Measurements from ENCODE around the gene DUSP15. TPM values are rescaled to one million over a fixed set of nuclear protein-coding genes. Genes with fewer than 3 reads are reported as not detected.
"Not testable (repeated sequence)": the region's sequence is repeated elsewhere in the genome, so short reads cannot be mapped to it uniquely, and the experiment has no call there.

Gene DUSP15, protein sequence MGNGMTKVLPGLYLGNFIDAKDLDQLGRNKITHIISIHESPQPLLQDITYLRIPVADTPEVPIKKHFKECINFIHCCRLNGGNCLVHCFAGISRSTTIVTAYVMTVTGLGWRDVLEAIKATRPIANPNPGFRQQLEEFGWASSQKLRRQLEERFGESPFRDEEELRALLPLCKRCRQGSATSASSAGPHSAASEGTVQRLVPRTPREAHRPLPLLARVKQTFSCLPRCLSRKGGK
- 1 to 10 TPM; 1.2 to 3.4 (median 2.2) TPM for polyA plus RNA-seq (ENCODE audit: insufficient read length in 10 of 10)
- long read RNA-seq, donor 1, partial matches to known transcripts: 0 of 1 reads
- long read RNA-seq, donor 1, other reads (novel, unspliced or antisense): 0 of 1 reads
- long read RNA-seq, donor 2, partial matches to known transcripts: 0 of 1 reads
- long read RNA-seq, donor 2, other reads (novel, unspliced or antisense): 0 of 1 reads
- long read RNA-seq, donor 3: 0 reads
- long read RNA-seq, donor 4: 0 reads
- long read RNA-seq, donor 5, partial matches to known transcripts: 0 of 2 reads
- long read RNA-seq, donor 5, other reads (novel, unspliced or antisense): 0 of 2 reads
- long read RNA-seq, donor 6, partial matches to known transcripts: 0 of 2 reads
- long read RNA-seq, donor 6, other reads (novel, unspliced or antisense): 0 of 2 reads
- long read RNA-seq, donor 7, partial matches to known transcripts: 0 of 2 reads
- long read RNA-seq, donor 7, other reads (novel, unspliced or antisense): 0 of 2 reads
- long read RNA-seq, donor 8: 0 reads
- long read RNA-seq, donor 9: 0 reads

DNA sequence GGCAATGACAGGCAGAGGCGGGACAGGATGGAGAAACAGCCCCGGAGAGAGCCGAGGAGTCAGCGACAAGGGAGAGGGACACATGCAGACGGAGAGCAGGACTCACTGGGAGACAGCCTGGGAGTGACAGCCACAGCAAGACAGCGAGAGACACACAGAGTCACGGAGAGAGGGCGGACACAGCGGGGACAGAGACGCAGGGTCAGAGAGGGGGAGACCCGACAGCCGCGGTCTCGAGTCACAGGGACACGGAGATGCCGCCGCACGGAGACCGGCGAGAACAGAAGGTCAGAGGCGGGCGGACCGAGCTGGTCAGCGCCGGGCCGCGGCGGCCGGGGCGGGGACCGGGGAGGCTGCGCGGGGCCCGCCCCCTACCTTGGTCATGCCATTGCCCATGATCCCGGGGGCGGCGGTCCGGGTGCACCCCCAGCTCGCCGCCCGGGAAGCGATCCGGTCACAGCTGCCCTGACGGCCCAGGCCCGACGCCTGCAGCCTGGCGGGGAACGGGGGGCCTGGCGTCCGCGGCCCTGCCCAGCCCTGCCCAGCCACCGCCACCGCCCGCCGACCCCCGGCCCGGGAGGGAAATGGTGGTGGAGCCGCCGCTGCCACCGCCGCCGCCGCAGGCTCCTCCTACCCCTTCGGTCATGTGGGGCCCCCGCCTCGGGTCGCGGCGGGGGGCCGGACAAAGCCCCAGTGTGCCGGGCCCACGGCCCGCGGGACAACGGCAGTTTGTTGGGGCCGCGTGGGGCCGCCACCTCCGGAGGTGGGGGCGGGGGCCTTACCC, at the start of gene DUSP15, which contains the start of gene TTLL9:
Gene DUSP15 (minus strand): TSS at position 586 of the 784 bp plus-strand sequence. CDS start 190 bp downstream, at position 396.
Gene TTLL9 (plus strand): TSS at position 693 of the 784 bp plus-strand sequence. CDS start 493 bp downstream, outside the sequence.
- DNase-seq: peak in 2 of 3 donors; percentile 36 to 76

- DNase-seq: no peak
Measured at GRCh38 chr20:31919410-31920155, 49.3 kb upstream of the DUSP15 start.

GRCh38 chr20:31918466-31919105, 48.3 kb upstream of the DUSP15 start:
- no peak for DNase-seq

- not testable (repeated sequence) for DNase-seq
Measured at GRCh38 chr20:31917962-31918412, 47.7 kb upstream of the DUSP15 start.

- no peak for DNase-seq
Measured at GRCh38 chr20:31916708-31917107, 46.4 kb upstream of the DUSP15 start.

DNA sequence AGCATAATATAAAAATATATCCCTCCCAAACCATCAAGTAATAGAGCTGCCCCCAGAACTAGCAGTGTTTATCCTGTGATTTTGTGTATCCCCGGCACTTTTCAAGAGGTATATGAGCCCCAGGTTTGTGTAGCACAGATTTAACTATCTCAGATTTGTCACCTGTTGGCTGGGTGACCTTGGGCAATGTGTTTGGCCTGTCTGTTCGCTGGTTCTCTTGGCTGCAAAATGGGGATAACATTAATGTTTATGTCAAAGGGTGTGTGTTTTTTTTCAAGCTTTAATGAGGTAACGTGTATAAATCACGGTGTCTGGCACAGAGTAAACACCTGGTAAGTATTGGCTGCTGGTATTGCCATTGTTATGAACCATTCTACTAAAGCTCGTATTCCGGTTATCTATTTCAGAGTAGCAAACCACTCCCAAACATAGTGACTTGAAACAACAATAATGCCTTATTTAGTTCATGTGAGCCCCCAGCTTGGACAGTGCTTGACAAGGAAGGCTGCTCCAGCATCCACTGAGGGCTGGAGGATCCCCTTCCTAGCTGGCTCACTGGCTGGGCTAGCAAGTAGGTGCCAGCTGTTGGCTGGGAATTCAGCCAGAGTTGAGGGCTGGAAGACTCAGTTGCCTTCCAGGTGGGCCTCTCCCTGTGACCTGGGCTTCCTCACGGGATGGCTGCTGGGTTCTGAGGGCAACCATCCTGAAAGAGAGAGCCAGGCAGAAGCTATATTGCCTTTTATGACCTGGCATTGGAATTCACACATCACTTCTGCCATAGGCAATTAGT, 45.4 kb upstream of the DUSP15 start:
- no peak for DNase-seq

DNA sequence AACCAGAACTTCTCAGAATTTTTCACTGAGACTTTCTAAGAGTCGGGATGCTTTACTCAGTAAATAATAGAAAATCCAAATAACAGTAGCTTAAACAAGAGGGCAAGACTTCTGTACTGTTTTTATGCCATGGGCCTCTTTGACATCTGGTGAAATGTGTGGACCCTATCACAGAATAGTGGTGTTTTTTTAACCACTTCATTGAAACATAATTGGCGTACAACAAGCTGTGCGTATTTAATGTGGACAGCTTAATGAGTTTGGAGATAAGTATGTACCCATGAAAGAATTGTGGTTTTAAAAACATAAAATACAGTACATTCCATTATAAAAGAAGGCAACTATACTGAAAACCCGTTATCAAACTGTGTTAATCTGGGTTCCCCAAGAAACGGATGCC, 43.8 kb upstream of the DUSP15 start:
- DNase-seq: no peak

DNA sequence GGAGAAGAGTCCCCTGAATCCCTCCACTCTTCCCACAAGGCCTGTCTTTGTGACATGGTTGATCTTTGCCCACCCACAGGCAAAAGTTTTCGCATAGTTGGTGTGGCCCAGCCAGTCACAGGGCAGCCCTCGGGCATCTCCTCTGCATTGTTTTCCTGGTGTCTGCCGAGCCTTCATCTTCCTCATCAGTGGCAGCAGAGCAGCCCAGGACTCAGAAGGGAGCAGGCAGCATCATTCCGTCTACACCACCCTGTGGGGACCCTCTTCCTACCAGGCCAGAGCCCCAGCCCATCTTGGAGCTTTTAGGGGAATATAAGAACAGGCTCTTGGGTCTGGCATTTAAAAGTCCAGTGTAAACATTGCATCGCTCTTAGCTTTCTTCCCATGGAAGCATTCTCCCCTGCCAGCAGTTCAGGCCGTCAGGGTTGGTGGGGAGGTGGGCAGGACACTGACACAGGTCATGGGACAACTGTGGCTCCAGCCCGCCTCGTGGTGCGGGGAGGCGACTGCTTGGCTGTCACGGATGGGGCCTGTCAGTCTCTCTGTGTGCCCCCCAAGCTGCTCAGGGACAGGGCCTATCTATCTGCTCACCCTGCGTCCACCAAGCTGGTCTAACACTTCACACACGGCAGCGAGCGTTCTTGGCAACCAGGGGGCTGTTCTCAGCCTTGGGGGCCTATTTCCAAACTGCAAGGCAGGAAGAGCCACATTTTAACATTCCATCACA, 43.3 kb upstream of the DUSP15 start:
- no peak for DNase-seq

DNA sequence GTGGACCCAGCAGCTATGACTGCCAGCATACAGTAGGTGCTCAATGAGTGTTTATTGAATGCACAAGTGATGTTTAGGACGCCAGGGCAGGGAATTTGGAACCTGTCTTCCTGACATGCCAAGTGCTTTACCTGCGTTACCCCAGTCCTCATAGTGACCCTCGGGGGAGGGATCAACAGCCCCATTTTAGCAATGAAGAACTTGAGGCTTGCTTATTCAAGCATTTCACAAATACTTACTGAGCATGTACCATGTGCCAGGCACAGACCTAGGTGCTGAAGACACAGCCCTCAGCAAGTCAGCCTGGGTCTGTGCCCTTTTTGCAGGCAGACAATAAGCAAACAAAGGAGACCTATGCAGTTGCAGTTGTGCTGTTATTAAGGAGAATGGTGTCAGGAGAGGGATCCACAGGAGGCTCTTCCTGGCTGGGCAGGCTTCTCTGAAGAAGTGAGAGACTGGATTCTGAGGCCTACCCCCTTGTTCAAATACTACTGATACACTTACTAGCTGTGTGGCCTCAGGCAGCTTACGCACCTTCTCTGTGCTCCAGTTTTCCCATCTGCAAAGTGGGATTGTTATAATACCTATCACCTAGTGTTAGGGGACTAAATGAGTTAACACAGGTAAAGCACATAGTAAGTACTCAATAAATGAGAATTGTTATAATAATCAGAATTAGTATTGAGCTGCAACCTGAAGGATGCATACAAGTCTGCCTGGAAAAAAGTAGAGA, 39.9 kb upstream of the DUSP15 start:
- DNase-seq: no peak

GRCh38 chr20:31909253-31910070, 39.1 kb upstream of the DUSP15 start:
- DNase-seq: no peak

DNA sequence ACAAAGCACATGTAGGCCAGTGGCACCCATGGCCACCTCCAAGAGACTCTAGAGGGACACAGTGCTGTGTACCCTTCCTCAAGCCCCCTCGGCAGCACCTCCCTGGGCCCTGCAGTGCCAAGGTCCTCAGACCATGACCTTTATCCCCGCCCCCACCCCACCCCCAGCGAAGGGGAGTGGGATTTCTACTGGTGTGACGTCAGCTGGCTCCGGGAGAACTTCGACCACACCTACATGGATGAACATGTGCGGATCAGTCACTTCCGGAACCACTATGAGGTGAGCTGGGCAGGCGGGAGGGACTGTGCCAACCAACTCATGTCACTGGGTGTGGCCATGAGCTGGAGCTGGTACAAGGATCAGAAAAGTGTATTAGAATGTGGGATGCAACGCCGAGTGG, 38.1 kb upstream of the DUSP15 start:
- no peak for DNase-seq

DNA sequence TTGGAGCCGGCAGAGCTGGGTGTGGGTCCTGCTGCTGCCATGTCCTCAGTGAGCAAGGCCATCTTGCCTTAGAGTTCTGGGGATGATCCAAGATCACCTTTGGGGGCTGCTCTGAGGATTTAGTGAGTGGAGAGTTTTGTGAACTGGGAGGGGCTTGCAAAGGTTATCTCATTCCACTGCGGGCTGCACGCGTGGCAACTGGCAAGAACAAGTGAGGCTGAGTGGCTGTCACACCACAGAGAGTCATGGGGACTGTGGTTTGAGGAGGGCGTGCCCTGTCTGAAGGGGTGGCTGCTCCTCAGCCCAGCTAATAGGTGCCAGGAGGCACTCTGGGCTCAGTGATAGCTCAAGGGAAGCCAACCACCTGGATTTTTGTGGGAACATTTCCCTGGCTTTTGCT, 37.7 kb upstream of the DUSP15 start:
- DNase-seq: no peak

- DNase-seq: no peak
Measured at GRCh38 chr20:31907046-31907445, 36.7 kb upstream of the DUSP15 start.

- DNase-seq: no peak
Measured at GRCh38 chr20:31906001-31906400, 35.7 kb upstream of the DUSP15 start.

DNA sequence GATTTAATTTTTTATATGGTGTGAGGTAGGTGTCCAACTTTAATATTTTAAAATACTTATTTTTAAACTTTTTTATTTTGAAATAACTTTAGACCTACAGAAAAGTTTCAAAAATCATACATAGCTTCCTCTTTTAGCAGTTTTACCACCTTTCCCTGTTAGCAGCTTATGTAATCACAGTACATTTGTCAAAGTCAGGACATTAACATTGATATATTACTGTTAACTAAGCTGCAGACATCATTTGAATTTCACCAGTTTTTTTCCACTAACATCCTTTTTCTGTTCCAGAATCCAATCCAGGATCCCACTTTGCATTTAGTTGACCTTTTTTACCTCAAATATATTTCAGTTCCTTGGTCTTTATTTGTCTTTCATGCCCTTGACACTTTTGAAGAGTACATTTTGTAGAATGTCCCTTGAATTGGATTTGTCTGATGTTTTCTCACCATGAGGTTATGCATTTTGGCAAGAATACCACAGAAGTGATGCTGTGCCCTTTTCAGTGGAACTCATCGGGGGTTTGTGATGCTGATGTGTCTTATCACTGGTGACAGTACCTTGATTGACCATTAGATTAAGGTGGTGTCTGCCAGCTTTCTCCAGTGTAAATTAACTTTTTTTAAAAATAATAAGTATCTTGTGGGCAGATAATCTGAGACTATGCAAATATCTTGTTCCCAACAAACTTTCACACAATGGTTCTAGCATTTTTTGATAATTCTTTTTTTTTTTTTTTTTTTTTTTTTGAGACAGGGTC, 33.5 kb upstream of the DUSP15 start:
- no peak for DNase-seq

- no peak for DNase-seq
Measured at GRCh38 chr20:31901615-31902014, 31.3 kb upstream of the DUSP15 start.

DNA sequence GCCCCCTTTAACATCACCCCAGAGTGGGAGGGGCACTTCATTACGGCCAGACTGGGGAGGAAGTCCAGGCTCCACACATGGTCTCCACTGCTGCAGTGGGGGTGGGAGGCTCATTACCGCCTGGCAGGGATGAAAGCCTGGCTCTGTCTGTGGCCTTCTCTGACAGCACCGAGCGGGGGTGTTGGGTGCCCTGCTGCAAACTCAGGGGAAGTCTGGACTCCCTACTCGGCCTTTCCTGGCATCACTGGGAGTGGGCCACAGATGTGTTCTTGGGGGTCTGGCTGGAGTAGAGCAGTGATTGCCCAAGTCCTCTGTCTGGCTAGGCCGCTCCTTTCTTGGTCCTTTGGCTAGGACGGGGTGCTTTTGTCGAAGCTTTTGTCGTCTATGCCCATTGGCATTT, 27.2 kb upstream of the DUSP15 start:
- no peak for DNase-seq
